Chondrocyte (in vitro differentiated cells): ENCODE data around the gene USP19. TPM values are rescaled to one million over a fixed set of nuclear protein-coding genes. Genes with fewer than 3 reads are reported as not detected.

Experiments
- DNase-seq: peaks from one replicate; pipeline ENCODE4 v3.0.0; 2021; ENCODE audit warnings: mixed read lengths, low spot score
- H3K27ac Mint-ChIP-seq: one replicate; pipeline ENCODE4 v1.8.0; 2021; ENCODE audit warnings: mild to moderate bottlenecking, moderate library complexity, mixed read lengths; ENCODE audit not compliant: unreplicated experiment
- H3K27me3 Mint-ChIP-seq: 2 replicates; pipeline ENCODE4 v1.8.0; 2021; ENCODE audit warnings: low read depth, mixed read lengths
- H3K36me3 Mint-ChIP-seq: 2 replicates; pipeline ENCODE4 v1.8.0; 2021; ENCODE audit warnings: low read depth, mixed read lengths
- H3K4me1 Mint-ChIP-seq: 2 replicates; pipeline ENCODE4 v1.8.0; 2021; ENCODE audit warnings: low read depth, mild to moderate bottlenecking, mixed read lengths
- H3K4me3 Mint-ChIP-seq: one replicate; pipeline ENCODE4 v1.8.0; 2021; ENCODE audit warnings: mild to moderate bottlenecking, moderate library complexity, mixed read lengths; ENCODE audit not compliant: unreplicated experiment
- H3K9me3 Mint-ChIP-seq: 2 replicates; pipeline ENCODE4 v1.8.0; 2021; ENCODE audit warnings: low read depth, mixed read lengths
- CTCF ChIP-seq: fragments of 200-600 bp; sonication (generic); IDR thresholded peaks from 2 replicates; pipeline ENCODE4 v1.5.0; 2021; ENCODE audit warnings: antibody characterized with exemption, mild to moderate bottlenecking, moderate library complexity
- total RNA-seq: library from RNA; stranded (reverse); gene quantifications from 3 replicates; pipeline ENCODE4 v1.2.1, GENCODE V29; 2021

Gene USP19
- total RNA-seq, 1 donor from 2014 or later, result 34.2 TPM

GRCh38 chr3:49158792-49159191, 38.2 kb upstream of the USP19 start:
- DNase-seq, result no peak
- Mint-ChIP-seq H3K36me3 (peaks cover 5% of the 10 kb centered on the region), H3K27ac (no peak overlapping the region), H3K27me3 (no peaks in the 10 kb centered on the region), H3K4me1 (no peaks in the 10 kb centered on the region), H3K9me3 (no peaks in the 10 kb centered on the region), H3K4me3 (no peak overlapping the region)
- no peak for TF ChIP-seq CTCF

- H3K4me1 Mint-ChIP-seq, result no peaks in the 10 kb centered on the region
- H3K4me3 Mint-ChIP-seq, result no peak overlapping the region
- no peaks in the 10 kb centered on the region for H3K9me3 Mint-ChIP-seq
- no peak for DNase-seq
- H3K36me3 Mint-ChIP-seq, result no peaks in the 10 kb centered on the region
- TF ChIP-seq CTCF, result peak; percentile 40
- no peaks in the 10 kb centered on the region for H3K27me3 Mint-ChIP-seq
- no peak overlapping the region for H3K27ac Mint-ChIP-seq
Observed at GRCh38 chr3:49158103-49158709, 37.6 kb upstream of the USP19 start.

- no peaks in the 10 kb centered on the region for H3K9me3 Mint-ChIP-seq
- TF ChIP-seq CTCF, result no peak
- H3K4me3 Mint-ChIP-seq, result no peak overlapping the region
- no peaks in the 10 kb centered on the region for H3K36me3 Mint-ChIP-seq
- H3K27me3 Mint-ChIP-seq, result no peaks in the 10 kb centered on the region
- no peaks in the 10 kb centered on the region for H3K4me1 Mint-ChIP-seq
- no peak overlapping the region for H3K27ac Mint-ChIP-seq
- no peak for DNase-seq
Observed at GRCh38 chr3:49157289-49157688, 36.7 kb upstream of the USP19 start.

- Mint-ChIP-seq H3K27ac (no peak overlapping the region), H3K9me3 (no peaks in the 10 kb centered on the region), H3K36me3 (no peaks in the 10 kb centered on the region), H3K4me1 (no peaks in the 10 kb centered on the region), H3K4me3 (no peak overlapping the region), H3K27me3 (no peaks in the 10 kb centered on the region)
- no peak for DNase-seq
- no peak for TF ChIP-seq CTCF
Observed at GRCh38 chr3:49153349-49153912, 32.8 kb upstream of the USP19 start.

- H3K27me3 Mint-ChIP-seq, result no peaks in the 10 kb centered on the region
Observed at GRCh38 chr3:49151610-49152009, 31.0 kb upstream of the USP19 start.

More at GRCh38 chr3:49151610-49152009, 31.0 kb upstream of the USP19 start:
- no peaks in the 10 kb centered on the region for H3K9me3 Mint-ChIP-seq
- no peaks in the 10 kb centered on the region for H3K36me3 Mint-ChIP-seq
- no peak for DNase-seq
- no peak for TF ChIP-seq CTCF
- H3K4me3 Mint-ChIP-seq, result no peak overlapping the region
- H3K27ac Mint-ChIP-seq, result no peak overlapping the region
- H3K4me1 Mint-ChIP-seq, result no peaks in the 10 kb centered on the region
